Activated CD4-positive, alpha-beta T cell treated with anti-CD3 and anti-CD28 coated beads, Interleukin-2, amount 50 U/mL, for 1 hour (primary cell): ENCODE data around the gene SOCS6.
"Not testable (repeated sequence)": the region's sequence is repeated elsewhere in the genome, so short reads cannot be mapped to it uniquely, and the experiment has no call there.

Experiments
- DNase-seq: peaks from one replicate; pipeline ENCODE4 v3.0.0-alpha.2; 2020

Gene SOCS6

DNA sequence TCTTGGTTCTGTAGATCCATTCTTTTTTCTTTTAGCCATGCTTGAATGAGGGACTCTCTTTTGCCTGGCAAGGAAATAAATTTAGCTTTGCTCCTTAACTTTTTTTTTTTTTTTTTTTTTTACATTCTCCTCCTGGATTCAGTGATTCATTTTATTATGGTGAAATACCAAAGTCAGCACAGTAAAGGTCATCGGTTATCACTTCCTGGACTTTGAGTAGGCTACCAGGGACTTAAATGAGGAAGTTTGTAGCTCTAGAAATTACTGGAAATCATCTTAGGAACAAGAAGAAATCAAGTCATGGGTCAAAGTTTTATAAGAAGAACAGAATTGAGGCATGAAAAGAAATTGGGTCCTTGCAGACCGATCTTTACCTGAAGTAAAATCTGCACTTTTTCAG, 75.0 kb downstream of the SOCS6 start:
- DNase-seq, result no peak

- no peak for DNase-seq
Observed at GRCh38 chr18:70365361-70365760, 76.5 kb downstream of the SOCS6 start.

- no peak for DNase-seq
Observed at GRCh38 chr18:70366174-70366573, 77.3 kb downstream of the SOCS6 start.

DNA sequence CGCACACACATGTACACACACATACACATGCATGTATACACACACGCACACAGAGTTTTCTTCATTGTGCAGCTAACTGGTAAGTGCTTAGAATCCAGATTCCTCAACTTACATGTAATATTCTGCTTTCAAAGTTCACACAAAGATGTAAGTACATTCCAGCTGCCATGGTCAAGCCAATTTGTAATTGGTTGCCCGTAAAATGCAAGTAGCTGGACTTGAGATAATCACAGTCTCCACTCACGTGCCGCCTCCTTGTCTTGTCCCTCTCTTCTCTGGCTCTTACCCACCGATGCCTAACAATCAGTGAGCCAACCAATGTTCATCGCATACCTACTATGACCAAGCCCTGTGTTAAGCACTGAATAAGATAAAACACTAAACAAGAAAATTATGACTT, 77.8 kb downstream of the SOCS6 start:
- DNase-seq, result no peak

DNA sequence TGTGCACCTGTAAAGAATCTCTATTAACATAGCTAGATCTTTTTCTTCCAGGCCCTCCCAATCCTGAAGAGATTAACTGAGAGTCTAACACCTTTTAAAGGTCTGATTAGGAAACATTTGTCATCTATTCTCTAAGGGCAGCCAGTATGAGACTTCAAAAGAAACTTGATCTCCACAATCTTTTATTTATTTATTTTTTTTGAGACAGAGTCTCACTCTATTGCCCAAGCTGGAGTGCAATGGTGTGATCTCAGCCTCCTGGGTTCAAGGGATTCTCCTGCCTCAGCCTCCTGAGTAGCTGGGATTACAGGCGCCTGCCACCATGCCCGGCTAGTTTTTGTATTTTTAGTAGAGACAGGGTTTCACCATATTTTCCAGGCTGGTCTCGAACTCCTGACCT, 78.5 kb downstream of the SOCS6 start:
- DNase-seq, result not testable (repeated sequence)

GRCh38 chr18:70368903-70369302, 80.1 kb downstream of the SOCS6 start:
- no peak for DNase-seq

GRCh38 chr18:70370762-70371733, 82.2 kb downstream of the SOCS6 start:
- no peak for DNase-seq

GRCh38 chr18:70371908-70372307, 83.1 kb downstream of the SOCS6 start:
- no peak for DNase-seq

GRCh38 chr18:70372450-70373041, 83.7 kb downstream of the SOCS6 start:
- DNase-seq, result no peak

DNA sequence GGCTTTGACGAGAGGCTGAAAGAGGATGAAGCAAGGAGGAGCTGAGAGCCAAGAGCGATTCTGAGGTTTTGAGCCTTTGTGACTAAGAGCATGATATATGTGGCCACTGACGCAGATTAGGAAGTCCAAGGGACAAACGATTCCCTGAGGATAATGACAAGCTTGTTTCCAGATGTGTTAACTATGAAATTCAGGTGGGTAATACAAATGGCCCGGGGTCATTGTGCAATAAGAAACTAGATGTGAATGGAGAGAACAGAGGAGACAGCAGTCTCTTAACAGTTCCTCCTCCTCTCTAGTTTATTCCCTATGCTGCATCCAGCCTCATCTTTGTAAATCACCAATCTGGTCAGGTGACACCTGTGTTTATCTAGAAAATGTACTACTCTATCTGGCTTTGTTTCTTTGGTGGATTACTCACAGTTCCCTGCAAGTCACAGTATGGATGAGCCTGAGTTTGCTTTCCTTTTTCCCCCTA, 84.2 kb downstream of the SOCS6 start:
- no peak for DNase-seq

GRCh38 chr18:70374154-70374553, 85.3 kb downstream of the SOCS6 start:
- no peak for DNase-seq

DNA sequence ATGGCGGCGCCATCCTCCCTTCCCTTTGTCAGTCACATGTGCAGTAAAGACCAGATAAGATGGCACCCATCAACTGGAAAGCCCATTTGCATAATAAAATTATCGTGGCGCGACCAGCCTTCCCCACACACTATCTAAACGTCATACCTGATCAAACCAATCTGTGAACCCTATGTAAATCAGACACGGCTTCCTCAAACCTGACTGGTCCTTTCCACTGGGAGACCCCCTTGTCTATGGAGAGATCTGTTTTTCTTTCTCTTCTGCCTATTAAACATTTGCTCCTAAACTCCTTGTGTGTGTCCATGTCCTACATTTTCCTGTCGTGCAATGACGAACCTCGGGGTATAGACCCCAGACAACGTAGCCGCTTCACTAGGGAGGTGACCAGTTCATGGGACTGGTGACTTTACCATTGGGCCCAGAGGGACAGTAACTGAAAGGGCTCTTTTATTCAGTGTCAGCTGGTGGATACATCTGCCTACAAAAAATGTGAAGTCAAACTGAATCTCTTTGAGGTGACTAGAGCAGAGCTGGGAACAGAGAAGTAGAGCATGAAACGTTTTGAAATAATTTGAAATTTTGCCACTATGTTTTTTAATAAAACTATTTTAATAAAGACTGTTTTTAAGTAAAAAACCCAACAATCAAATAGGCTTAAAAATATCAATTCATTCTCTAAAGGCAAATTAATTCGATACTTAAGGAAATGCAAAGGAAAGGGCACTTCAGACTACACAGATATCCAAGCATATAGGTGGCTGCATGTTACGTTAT, 87.5 kb downstream of the SOCS6 start:
- no peak for DNase-seq

GRCh38 chr18:70376914-70377258, 88.0 kb downstream of the SOCS6 start:
- no peak for DNase-seq

GRCh38 chr18:70377317-70377799, 88.5 kb downstream of the SOCS6 start:
- no peak for DNase-seq

DNA sequence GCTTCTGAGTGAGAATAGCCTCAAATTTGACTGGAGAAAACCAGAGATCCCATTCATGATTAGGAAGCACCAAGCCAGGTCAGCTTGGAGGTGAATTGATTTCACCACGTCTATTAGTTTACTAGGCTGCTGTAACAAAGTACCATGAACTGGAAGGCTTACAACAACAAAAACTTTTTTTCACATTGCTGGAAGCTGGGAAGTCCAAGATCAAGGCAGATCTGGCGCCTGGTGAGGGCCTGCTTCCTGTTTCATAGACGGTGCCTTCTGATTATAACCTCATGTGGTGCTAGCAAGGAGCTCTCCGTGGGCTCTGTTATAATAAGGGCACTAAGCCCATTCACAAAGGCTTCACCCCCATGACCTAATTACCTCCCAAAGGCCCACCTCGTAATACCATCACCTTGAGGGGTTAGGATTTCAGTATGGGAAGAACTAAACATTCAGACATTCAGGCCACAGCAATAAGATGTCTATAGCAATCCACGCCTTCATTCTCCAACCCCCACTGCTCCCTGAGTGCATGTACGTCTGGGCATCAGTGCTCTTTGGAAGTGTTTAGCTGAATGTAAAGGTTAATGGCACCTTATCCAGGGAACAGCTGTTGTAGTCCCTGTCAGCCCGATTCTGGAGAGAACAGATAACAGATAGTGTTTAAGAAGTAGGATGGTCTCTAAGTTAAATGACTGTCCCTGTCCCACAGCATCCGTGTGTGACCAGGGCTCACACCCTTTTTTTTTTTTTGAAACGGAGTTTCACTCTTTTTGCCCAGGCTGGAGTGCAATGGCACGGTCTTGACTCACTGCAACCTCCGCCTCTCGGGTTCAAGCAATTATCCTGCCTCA, 89.2 kb downstream of the SOCS6 start:
- DNase-seq, result no peak
